Measurements from ENCODE around the gene PTPN13.

PTPN13 gene

GRCh38 chr4:86593688-86594558 lies at the start of gene PTPN13:
TSS of gene PTPN13 (plus strand) at chr4:86594315. CDS start at chr4:86635257, 40,942 bp downstream.
- DNase-seq (peak; percentile 92), ATAC-seq (replicated peaks) (peak; percentile 98 to 99)
- peaks cover 21 to 38% of the 10 kb centered on the region in 2 donors for H3K27me3 Mint-ChIP-seq
- H3K36me3 Mint-ChIP-seq: no peaks in the 10 kb centered on the region
- H3K27ac Mint-ChIP-seq: peak within 1 kb of the TSS; percentile 84
- peaks cover 9 to 24% of the 10 kb centered on the region in 2 donors for H3K4me1 Mint-ChIP-seq
- H3K4me3 Mint-ChIP-seq: peak within 1 kb of the TSS; percentile 79 to 91
- H3K9me3 Mint-ChIP-seq: no peaks in the 10 kb centered on the region

- no peaks in the 10 kb centered on the region for H3K36me3 Mint-ChIP-seq
- H3K4me1 Mint-ChIP-seq: no peaks in the 10 kb centered on the region
- no peak overlapping the region for H3K27ac Mint-ChIP-seq
- peaks cover 0 to under 1% of the 10 kb centered on the region in 2 donors for H3K9me3 Mint-ChIP-seq
- peaks cover 23 to 27% of the 10 kb centered on the region in 2 donors for H3K27me3 Mint-ChIP-seq
- DNase-seq: no peak
- ATAC-seq (replicated peaks): no peak
- H3K4me3 Mint-ChIP-seq: no peak overlapping the region
Measured at GRCh38 chr4:86547140-86547539, 47.0 kb upstream of the PTPN13 start.

- Mint-ChIP-seq H3K4me1 (peaks cover 0 to 9% of the 10 kb centered on the region in 2 donors), H3K36me3 (no peaks in the 10 kb centered on the region), H3K4me3 (no peak overlapping the region), H3K27me3 (peaks cover 11 to 20% of the 10 kb centered on the region in 2 donors), H3K9me3 (peaks cover 0 to 2% of the 10 kb centered on the region in 2 donors), H3K27ac (no peak overlapping the region)
- no peak for DNase-seq
- no peak for ATAC-seq (replicated peaks)
Measured at GRCh38 chr4:86549163-86549788, 44.8 kb upstream of the PTPN13 start.

GRCh38 chr4:86551387-86551786 lies 42.7 kb upstream of the PTPN13 start:
- Mint-ChIP-seq H3K4me1 (peaks cover 2 to 17% of the 10 kb centered on the region in 2 donors), H3K27ac (no peak overlapping the region), H3K9me3 (peaks cover 0 to 2% of the 10 kb centered on the region in 2 donors), H3K36me3 (no peaks in the 10 kb centered on the region), H3K4me3 (no peak overlapping the region), H3K27me3 (peaks cover 6 to 7% of the 10 kb centered on the region in 2 donors)
- no peak for ATAC-seq (replicated peaks)
- DNase-seq: no peak

GRCh38 chr4:86554646-86555045 lies 39.5 kb upstream of the PTPN13 start:
- no peaks in the 10 kb centered on the region for H3K36me3 Mint-ChIP-seq
- peaks cover 6 to 7% of the 10 kb centered on the region in 2 donors for H3K27me3 Mint-ChIP-seq
- H3K4me1 Mint-ChIP-seq: peaks cover 2 to 21% of the 10 kb centered on the region in 2 donors
- ATAC-seq (replicated peaks) (no peak), DNase-seq (no peak)
- H3K4me3 Mint-ChIP-seq: no peak overlapping the region
- H3K27ac Mint-ChIP-seq: no peak overlapping the region
- H3K9me3 Mint-ChIP-seq: peaks cover 0 to 2% of the 10 kb centered on the region in 2 donors

GRCh38 chr4:86556791-86557415 lies 37.2 kb upstream of the PTPN13 start:
- H3K27me3 Mint-ChIP-seq: peaks cover 7% of the 10 kb centered on the region in 2 donors
- H3K4me3 Mint-ChIP-seq: no peak overlapping the region
- ATAC-seq (replicated peaks) (peak in 1 of 2 donors; percentile 23), DNase-seq (no peak)
- H3K4me1 Mint-ChIP-seq: peaks cover 2 to 21% of the 10 kb centered on the region in 2 donors
- H3K27ac Mint-ChIP-seq: no peak overlapping the region
- no peaks in the 10 kb centered on the region for H3K36me3 Mint-ChIP-seq
- H3K9me3 Mint-ChIP-seq: peaks cover 0 to 2% of the 10 kb centered on the region in 2 donors

GRCh38 chr4:86557526-86557925 lies 36.6 kb upstream of the PTPN13 start:
- Mint-ChIP-seq H3K4me3 (no peak overlapping the region), H3K36me3 (no peaks in the 10 kb centered on the region), H3K27ac (no peak overlapping the region), H3K4me1 (peaks cover 2 to 21% of the 10 kb centered on the region in 2 donors), H3K27me3 (peaks cover 7 to 9% of the 10 kb centered on the region in 2 donors), H3K9me3 (no peaks in the 10 kb centered on the region)
- ATAC-seq (replicated peaks): peak in 1 of 2 donors; percentile 39
- DNase-seq: no peak

GRCh38 chr4:86558258-86558657 lies 35.9 kb upstream of the PTPN13 start:
- H3K27ac Mint-ChIP-seq: no peak overlapping the region
- no peak overlapping the region for H3K4me3 Mint-ChIP-seq
- H3K9me3 Mint-ChIP-seq: no peaks in the 10 kb centered on the region
- H3K27me3 Mint-ChIP-seq: peaks cover 4 to 9% of the 10 kb centered on the region in 2 donors
- ATAC-seq (replicated peaks) (no peak), DNase-seq (no peak)
- no peaks in the 10 kb centered on the region for H3K36me3 Mint-ChIP-seq
- peaks cover 2 to 20% of the 10 kb centered on the region in 2 donors for H3K4me1 Mint-ChIP-seq

GRCh38 chr4:86558797-86559196 lies 35.3 kb upstream of the PTPN13 start:
- Mint-ChIP-seq H3K9me3 (no peaks in the 10 kb centered on the region), H3K4me3 (no peak overlapping the region), H3K4me1 (peaks cover 2 to 14% of the 10 kb centered on the region in 2 donors), H3K27me3 (peaks cover 0 to 9% of the 10 kb centered on the region in 2 donors), H3K36me3 (no peaks in the 10 kb centered on the region), H3K27ac (no peak overlapping the region)
- DNase-seq: no peak
- ATAC-seq (replicated peaks): no peak

GRCh38 chr4:86560447-86560846 lies 33.7 kb upstream of the PTPN13 start:
- DNase-seq: no peak
- Mint-ChIP-seq H3K27ac (no peak overlapping the region), H3K27me3 (peaks cover 0 to 3% of the 10 kb centered on the region in 2 donors), H3K4me1 (peaks cover 0 to 5% of the 10 kb centered on the region in 2 donors), H3K9me3 (no peaks in the 10 kb centered on the region), H3K36me3 (no peaks in the 10 kb centered on the region), H3K4me3 (no peak overlapping the region)
- ATAC-seq (replicated peaks): no peak

GRCh38 chr4:86561256-86561655 lies 32.9 kb upstream of the PTPN13 start:
- Mint-ChIP-seq H3K4me3 (no peak overlapping the region), H3K36me3 (no peaks in the 10 kb centered on the region), H3K4me1 (peaks cover 0 to 5% of the 10 kb centered on the region in 2 donors), H3K27me3 (peaks cover 0 to 3% of the 10 kb centered on the region in 2 donors), H3K27ac (no peak overlapping the region), H3K9me3 (no peaks in the 10 kb centered on the region)
- ATAC-seq (replicated peaks) (no peak), DNase-seq (no peak)

- Mint-ChIP-seq H3K4me3 (no peak overlapping the region), H3K27ac (no peak overlapping the region), H3K27me3 (peaks cover 0 to 3% of the 10 kb centered on the region in 2 donors), H3K9me3 (no peaks in the 10 kb centered on the region), H3K4me1 (no peaks in the 10 kb centered on the region), H3K36me3 (no peaks in the 10 kb centered on the region)
- ATAC-seq (replicated peaks): no peak
- DNase-seq: no peak
Measured at GRCh38 chr4:86563416-86563815, 30.7 kb upstream of the PTPN13 start.

GRCh38 chr4:86564795-86565194 lies 29.3 kb upstream of the PTPN13 start:
- H3K27me3 Mint-ChIP-seq: peaks cover 0 to 3% of the 10 kb centered on the region in 2 donors
- H3K4me3 Mint-ChIP-seq: no peak overlapping the region
- no peak overlapping the region for H3K27ac Mint-ChIP-seq
- peak in 1 of 2 donors; percentile 23 for ATAC-seq (replicated peaks)
- no peaks in the 10 kb centered on the region for H3K4me1 Mint-ChIP-seq
- H3K36me3 Mint-ChIP-seq: no peaks in the 10 kb centered on the region
- H3K9me3 Mint-ChIP-seq: no peaks in the 10 kb centered on the region
- DNase-seq: no peak

- Mint-ChIP-seq H3K9me3 (no peaks in the 10 kb centered on the region), H3K36me3 (no peaks in the 10 kb centered on the region), H3K4me3 (no peak overlapping the region), H3K4me1 (no peaks in the 10 kb centered on the region), H3K27me3 (peaks cover 0 to 3% of the 10 kb centered on the region in 2 donors), H3K27ac (no peak overlapping the region)
- DNase-seq (no peak), ATAC-seq (replicated peaks) (no peak)
Measured at GRCh38 chr4:86565651-86566050, 28.5 kb upstream of the PTPN13 start.

Data from stimulated activated naive B cell treated with anti-CD40 and anti-IgM and Interleukin-4, amounts not matched to agents 10 μg/mL and 1 μg/mL and 100 μg/mL, for 72 hours (primary cell).